ENCODE measurements around the gene CELF4.

The CELF4 gene

GRCh38 chr18:37405772-37406171, 159.8 kb downstream of the CELF4 start:
- no peak for DNase-seq

GRCh38 chr18:37405229-37405628, 160.4 kb downstream of the CELF4 start:
- no peak for DNase-seq

- DNase-seq = no peak
Observed at GRCh38 chr18:37403788-37404187, 161.8 kb downstream of the CELF4 start.

- no peak for DNase-seq
Observed at GRCh38 chr18:37403100-37403781, 162.4 kb downstream of the CELF4 start.

- no peak for DNase-seq
Observed at GRCh38 chr18:37402735-37403099, 162.9 kb downstream of the CELF4 start.

GRCh38 chr18:37400802-37401201, 164.8 kb downstream of the CELF4 start:
- no peak for DNase-seq

GRCh38 chr18:37398248-37398920, 167.2 kb downstream of the CELF4 start:
- no peak for DNase-seq

GRCh38 chr18:37397814-37398213, 167.8 kb downstream of the CELF4 start:
- no peak for DNase-seq

- DNase-seq = no peak
Observed at GRCh38 chr18:37396971-37397720, 168.5 kb downstream of the CELF4 start.

- DNase-seq = no peak
Observed at GRCh38 chr18:37395631-37396030, 170.0 kb downstream of the CELF4 start.

GRCh38 chr18:37395138-37395537, 170.5 kb downstream of the CELF4 start:
- no peak for DNase-seq

- DNase-seq = no peak
Observed at GRCh38 chr18:37394610-37394965, 171.0 kb downstream of the CELF4 start.

- DNase-seq = no peak
Observed at GRCh38 chr18:37393945-37394609, 171.5 kb downstream of the CELF4 start.

- no peak for DNase-seq
Observed at GRCh38 chr18:37393221-37393827, 172.3 kb downstream of the CELF4 start.

- DNase-seq = no peak
Observed at GRCh38 chr18:37392648-37393047, 172.9 kb downstream of the CELF4 start.

GRCh38 chr18:37391698-37392548, 173.7 kb downstream of the CELF4 start:
- no peak for DNase-seq

GRCh38 chr18:37391156-37391555, 174.4 kb downstream of the CELF4 start:
- DNase-seq = no peak

GRCh38 chr18:37390687-37391086, 174.9 kb downstream of the CELF4 start:
- no peak for DNase-seq

GRCh38 chr18:37389684-37390368, 175.8 kb downstream of the CELF4 start:
- DNase-seq = no peak

GRCh38 chr18:37389041-37389440, 176.6 kb downstream of the CELF4 start:
- DNase-seq = no peak

- no peak for DNase-seq
Observed at GRCh38 chr18:37388413-37388812, 177.2 kb downstream of the CELF4 start.
